NB4 (cell line): ENCODE measurements around the gene TRIM54.

ENCODE experiments used
- CTCF ChIP-seq: IDR thresholded peaks from one replicate; pipeline ENCODE4 v1.5.1; 2012; ENCODE audit warnings: low read depth, low read length
- POLR2A ChIP-seq: IDR thresholded peaks from 2 replicates; pipeline ENCODE4 v1.6.1; 2011; ENCODE audit warnings: mild to moderate bottlenecking; ENCODE audit not compliant: insufficient read length; ENCODE audit errors: extremely low read depth

GRCh38 chr2:27256855-27257454 lies 25.3 kb upstream of the TRIM54 start:
- TF ChIP-seq CTCF = no peak
- TF ChIP-seq POLR2A = no peak
